Choroid plexus epithelial cell (primary cell): ENCODE data around the gene SLC39A3.

Experiments
- DNase-seq: peaks from one replicate; pipeline ENCODE4 v3.0.0-alpha.2; 2010; ENCODE audit warnings: low read depth
- H3K4me3 ChIP-seq: 2 replicates; pipeline ENCODE4 v1.5.1; 2011; ENCODE audit warnings: low read depth, mild to moderate bottlenecking, control low read depth, low read length, moderate library complexity
- TF ChIP-seq, protein P1 (sequence below): conservative IDR thresholded peaks from 2 replicates; pipeline ENCODE4 v1.5.1; 2011; ENCODE audit warnings: low read depth, mild to moderate bottlenecking, control low read depth, inconsistent platforms, low read length, moderate library complexity

The SLC39A3 gene

DNA sequence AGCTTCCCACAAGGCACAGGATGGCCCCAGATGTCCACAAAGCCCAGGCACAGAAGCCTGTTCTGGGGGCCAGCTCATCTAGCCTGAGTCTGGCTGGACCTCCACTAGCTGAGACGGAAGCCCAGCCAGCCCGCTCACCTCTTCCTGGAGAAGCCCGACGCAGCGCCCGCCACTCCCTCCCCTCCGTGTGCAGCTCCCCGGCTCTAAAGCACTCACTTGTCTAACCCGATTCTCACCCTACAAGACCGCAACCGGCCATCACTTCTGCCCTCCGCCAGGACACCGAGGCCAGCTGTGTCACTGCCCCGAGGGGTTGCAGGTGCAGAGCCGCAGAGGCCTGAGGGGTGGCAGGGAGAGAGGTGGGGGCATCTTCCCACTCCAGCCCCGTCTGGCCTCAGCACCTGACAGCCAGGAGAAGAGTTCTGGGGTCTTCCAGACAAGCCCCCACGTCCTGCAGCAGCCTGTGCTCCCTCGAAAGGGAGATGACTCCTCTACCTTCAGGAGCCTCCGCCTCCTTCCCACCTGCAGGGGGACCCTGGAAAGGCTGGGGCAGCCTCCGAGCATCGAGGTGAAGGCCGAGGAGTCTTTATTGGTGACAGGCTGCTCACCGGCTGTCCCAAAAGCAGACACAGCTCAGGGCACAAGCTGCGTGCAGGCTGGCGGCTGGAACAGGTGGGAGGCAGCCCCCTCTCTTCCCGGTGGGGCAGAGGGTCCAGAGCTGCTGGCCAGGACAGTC is 12.7 kb downstream of the SLC39A3 start:
- H3K4me3 ChIP-seq = no peak overlapping the region
- TF ChIP-seq, protein P1, sequence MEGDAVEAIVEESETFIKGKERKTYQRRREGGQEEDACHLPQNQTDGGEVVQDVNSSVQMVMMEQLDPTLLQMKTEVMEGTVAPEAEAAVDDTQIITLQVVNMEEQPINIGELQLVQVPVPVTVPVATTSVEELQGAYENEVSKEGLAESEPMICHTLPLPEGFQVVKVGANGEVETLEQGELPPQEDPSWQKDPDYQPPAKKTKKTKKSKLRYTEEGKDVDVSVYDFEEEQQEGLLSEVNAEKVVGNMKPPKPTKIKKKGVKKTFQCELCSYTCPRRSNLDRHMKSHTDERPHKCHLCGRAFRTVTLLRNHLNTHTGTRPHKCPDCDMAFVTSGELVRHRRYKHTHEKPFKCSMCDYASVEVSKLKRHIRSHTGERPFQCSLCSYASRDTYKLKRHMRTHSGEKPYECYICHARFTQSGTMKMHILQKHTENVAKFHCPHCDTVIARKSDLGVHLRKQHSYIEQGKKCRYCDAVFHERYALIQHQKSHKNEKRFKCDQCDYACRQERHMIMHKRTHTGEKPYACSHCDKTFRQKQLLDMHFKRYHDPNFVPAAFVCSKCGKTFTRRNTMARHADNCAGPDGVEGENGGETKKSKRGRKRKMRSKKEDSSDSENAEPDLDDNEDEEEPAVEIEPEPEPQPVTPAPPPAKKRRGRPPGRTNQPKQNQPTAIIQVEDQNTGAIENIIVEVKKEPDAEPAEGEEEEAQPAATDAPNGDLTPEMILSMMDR = no peak
- no peak for DNase-seq

DNA sequence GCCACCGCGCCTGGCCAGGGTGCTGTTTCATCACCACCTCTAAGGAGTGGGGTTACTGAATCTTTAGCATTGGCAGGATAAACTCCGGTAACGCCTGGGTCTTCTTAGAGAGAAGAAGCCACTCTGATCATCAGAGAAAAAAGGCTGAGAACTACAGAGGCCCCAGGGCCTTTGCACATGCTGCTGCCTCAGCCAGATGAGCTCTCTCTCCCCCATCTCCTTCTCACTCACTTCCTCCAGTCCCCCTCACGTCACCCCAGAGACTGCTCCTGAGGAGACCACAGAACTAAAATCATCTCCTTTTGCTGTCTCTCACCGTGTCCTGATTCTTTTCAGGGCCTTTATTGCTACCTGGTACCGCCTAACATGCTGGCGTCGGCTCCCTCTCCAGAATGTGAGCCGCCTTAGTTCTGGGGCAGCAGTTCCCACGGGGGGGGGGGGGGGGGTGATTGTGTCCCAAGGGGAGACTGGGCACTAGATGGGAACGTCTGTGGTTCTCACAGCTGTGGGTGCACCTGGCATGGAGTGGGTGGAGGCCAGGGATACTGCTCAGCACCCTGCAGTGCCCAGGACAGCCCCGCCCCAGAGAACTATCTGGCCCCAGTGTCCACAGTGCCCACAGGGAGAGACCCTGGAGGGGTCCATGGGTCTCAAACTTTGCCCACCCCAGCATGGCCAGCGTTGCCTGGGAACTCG is 13.5 kb downstream of the SLC39A3 start:
- H3K4me3 ChIP-seq = no peak overlapping the region
- TF ChIP-seq, protein P1 = no peak
- DNase-seq = no peak

- no peak overlapping the region for H3K4me3 ChIP-seq
- TF ChIP-seq, protein P1 = peak; percentile 12
Observed at GRCh38 chr19:2724148-2724557, 15.7 kb downstream of the SLC39A3 start.

GRCh38 chr19:2723747-2724146 is 16.1 kb downstream of the SLC39A3 start:
- DNase-seq = no peak
- H3K4me3 ChIP-seq = no peak overlapping the region
- TF ChIP-seq, protein P1 = no peak

More at GRCh38 chr19:2724148-2724557, 15.7 kb downstream of the SLC39A3 start:
- DNase-seq = no peak

- TF ChIP-seq, protein P1 = no peak
- no peak overlapping the region for H3K4me3 ChIP-seq
- DNase-seq = no peak
Observed at GRCh38 chr19:2723345-2723715, 16.5 kb downstream of the SLC39A3 start.

DNA sequence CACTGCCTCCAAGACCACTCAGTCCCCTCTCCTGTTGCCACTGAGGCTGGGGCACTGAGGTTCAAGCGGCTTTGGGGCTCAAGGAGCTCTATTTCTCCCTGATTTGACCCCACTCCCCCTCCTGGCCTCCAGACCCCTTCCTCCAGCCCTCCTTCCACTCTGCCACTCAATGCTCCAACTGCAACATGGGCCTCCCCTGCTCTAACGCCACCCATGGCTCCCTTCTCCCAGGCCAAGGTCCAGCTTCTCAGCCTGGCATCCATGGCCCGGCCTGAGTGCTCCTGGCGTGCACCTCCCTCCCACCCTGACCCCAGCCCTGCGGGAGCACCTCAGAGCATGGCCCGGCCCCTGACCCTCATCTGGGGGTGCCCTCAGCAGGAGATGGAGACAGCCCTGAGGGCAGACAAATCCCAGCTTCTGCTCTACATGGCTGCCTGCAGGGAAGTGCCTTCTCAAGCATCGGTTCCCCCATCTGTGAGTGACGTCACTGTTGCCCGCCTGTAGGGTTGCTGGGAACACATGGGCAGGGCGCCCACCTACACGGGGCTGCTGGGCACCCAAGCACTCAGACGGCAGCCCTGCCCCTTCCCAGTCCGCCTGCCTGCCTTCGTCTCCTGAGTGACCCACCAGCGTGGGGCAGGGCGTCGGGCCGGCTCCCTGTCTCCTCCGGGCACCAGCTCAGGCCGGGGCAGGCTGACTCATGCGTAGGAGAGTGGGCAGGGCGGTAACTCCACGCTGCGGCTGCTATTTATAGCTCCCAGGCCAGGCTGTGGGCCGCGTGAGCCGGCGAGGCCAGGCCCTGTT is 17.1 kb downstream of the SLC39A3 start:
- DNase-seq = peak; percentile 69
- H3K4me3 ChIP-seq = no peak overlapping the region
- TF ChIP-seq, protein P1 = no peak
